Measurements from ENCODE around the gene TEX26. TPM values are rescaled to one million over a fixed set of nuclear protein-coding genes. Genes with fewer than 3 reads are reported as not detected.

The TEX26 gene
- total RNA-seq, 6 donors from 2014 or later, result 0.64 to 8.3 TPM; not detected in 4

DNA sequence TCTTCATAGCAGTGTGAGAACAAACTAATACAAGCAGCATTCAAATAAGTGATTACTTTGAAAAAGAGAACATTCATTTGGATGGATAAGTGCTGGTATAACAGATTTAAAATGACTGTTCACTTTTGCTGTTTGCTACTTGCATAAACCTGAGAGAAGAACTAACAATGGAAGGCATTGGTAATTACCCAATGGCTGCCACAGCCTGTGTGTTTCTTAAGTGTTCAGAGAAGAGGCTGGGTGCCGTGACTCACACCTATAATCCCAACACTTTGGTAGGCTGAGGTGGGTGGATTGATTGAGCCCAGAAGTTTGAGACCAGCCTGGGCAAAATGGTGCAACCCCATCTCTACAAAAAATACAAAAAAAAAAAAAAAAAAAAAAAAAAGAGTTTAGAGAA is 4.9 kb upstream of the TEX26 start:
- WGBS, 2 donors, result 74 to 100% methylated on average over 1 of the region's 1 CpG
- H3K27ac ChIP-seq, result no peak overlapping the region
- no peaks in the 10 kb centered on the region for H3K36me3 ChIP-seq
- ATAC-seq (ENCODE audit: low FRiP score in 2 of 2) (peak in 1 of 2 donors; percentile 31), DNase-seq (no peak)
- TF ChIP-seq EP300 (IDR thresholded peaks at IDR 0.05) (no peak), POLR2A (IDR thresholded peaks at IDR 0.05) (no peak), POLR2AphosphoS5 (IDR thresholded peaks at IDR 0.05) (no peak)
- TF ChIP-seq, protein P1, sequence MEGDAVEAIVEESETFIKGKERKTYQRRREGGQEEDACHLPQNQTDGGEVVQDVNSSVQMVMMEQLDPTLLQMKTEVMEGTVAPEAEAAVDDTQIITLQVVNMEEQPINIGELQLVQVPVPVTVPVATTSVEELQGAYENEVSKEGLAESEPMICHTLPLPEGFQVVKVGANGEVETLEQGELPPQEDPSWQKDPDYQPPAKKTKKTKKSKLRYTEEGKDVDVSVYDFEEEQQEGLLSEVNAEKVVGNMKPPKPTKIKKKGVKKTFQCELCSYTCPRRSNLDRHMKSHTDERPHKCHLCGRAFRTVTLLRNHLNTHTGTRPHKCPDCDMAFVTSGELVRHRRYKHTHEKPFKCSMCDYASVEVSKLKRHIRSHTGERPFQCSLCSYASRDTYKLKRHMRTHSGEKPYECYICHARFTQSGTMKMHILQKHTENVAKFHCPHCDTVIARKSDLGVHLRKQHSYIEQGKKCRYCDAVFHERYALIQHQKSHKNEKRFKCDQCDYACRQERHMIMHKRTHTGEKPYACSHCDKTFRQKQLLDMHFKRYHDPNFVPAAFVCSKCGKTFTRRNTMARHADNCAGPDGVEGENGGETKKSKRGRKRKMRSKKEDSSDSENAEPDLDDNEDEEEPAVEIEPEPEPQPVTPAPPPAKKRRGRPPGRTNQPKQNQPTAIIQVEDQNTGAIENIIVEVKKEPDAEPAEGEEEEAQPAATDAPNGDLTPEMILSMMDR (IDR thresholded peaks at IDR 0.05), result no peak
- no peaks in the 10 kb centered on the region for H3K4me1 ChIP-seq
- no peak overlapping the region for H3K4me3 ChIP-seq
- H3K27me3 ChIP-seq, result no peaks in the 10 kb centered on the region
- no peaks in the 10 kb centered on the region for H3K9me3 ChIP-seq

DNA sequence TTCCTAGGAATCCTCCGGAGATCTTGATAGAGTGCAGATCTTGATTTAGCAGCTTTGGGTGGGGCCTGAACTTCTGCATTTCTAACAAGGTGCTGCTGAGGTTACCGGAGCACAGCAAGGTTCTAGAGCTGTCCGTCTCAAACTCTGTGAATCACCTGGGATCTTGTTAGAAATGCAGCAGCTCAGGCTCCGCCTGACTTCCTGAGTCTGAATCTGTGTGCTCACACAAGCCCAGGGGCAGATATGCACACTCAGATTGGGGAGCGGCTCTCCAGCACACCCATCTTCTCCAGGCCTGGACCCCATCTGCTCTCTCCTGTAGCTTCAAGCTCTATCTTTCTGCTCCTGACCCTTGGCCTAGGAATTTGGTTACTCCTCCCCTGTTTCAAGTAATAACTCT is 3.5 kb upstream of the TEX26 start:
- Histone ChIP-seq H3K4me3 (no peak overlapping the region), H3K36me3 (no peaks in the 10 kb centered on the region), H3K4me1 (no peaks in the 10 kb centered on the region), H3K9me3 (no peaks in the 10 kb centered on the region), H3K27ac (no peak overlapping the region), H3K27me3 (no peaks in the 10 kb centered on the region)
- 81 to 86% methylated on average over 5 of the region's 5 CpGs for WGBS, 2 donors
- peak in 1 of 2 donors; percentile 9 for ATAC-seq (ENCODE audit: low FRiP score in 2 of 2)
- TF ChIP-seq POLR2A (IDR thresholded peaks at IDR 0.05), result no peak
- no peak for TF ChIP-seq EP300 (IDR thresholded peaks at IDR 0.05)
- TF ChIP-seq POLR2AphosphoS5 (IDR thresholded peaks at IDR 0.05), result no peak
- TF ChIP-seq, protein P1 (IDR thresholded peaks at IDR 0.05), result no peak
- DNase-seq, result no peak

DNA sequence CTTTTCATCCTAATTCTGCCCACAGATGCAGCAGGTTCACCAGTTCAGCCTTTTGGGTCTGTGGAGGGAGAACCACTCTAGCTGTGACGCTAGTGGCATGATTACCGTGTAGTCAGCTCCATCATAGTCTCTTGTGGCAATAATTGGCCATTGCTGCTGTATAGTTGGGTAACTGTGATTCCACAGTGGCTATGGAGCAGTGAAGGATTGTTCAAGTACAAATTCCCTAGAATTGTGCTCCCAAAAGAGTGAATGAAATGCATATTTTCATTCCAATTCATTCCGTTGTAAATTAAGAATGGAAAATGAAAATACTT is 856 bp downstream of the TEX26 start:
- no peaks in the 10 kb centered on the region for H3K27me3 ChIP-seq
- H3K4me1 ChIP-seq, result no peaks in the 10 kb centered on the region
- H3K4me3 ChIP-seq, result no peak overlapping the region
- WGBS, 2 donors, result 88 to 91% methylated on average over 3 of the region's 3 CpGs
- H3K9me3 ChIP-seq, result peaks cover 0 to 4% (median 0%) of the 10 kb centered on the region in 4 donors
- no peaks in the 10 kb centered on the region for H3K36me3 ChIP-seq
- ATAC-seq (ENCODE audit: low FRiP score in 2 of 2) (no peak), DNase-seq (no peak)
- TF ChIP-seq, protein P1 (IDR thresholded peaks at IDR 0.05), result no peak
- no peak for TF ChIP-seq EP300 (IDR thresholded peaks at IDR 0.05)
- TF ChIP-seq POLR2A (IDR thresholded peaks at IDR 0.05), result no peak
- TF ChIP-seq POLR2AphosphoS5 (IDR thresholded peaks at IDR 0.05), result no peak
- H3K27ac ChIP-seq, result no peak overlapping the region

DNA sequence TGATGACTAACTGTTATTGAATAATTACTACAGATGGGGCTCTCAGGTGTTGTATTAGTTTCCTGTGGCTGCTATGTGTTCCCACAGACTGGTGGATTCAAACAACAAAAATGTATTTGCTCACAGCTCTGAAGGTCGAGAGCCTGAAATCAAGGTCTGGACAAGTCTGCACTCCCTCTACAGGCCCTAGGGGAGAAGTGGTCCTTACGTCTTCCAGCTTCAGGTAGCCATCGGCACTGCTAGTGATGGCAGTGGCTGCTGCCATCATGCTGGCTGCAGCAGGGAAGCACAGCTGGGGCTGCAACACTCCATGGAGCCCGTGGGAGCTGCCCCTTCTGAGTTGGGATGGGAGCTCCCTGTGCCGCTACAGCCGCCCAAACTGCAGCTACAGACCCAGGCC is 1.9 kb downstream of the TEX26 start:
- H3K4me1 ChIP-seq, result no peaks in the 10 kb centered on the region
- peaks cover 0 to 9% (median 0%) of the 10 kb centered on the region in 4 donors for H3K9me3 ChIP-seq
- no peak overlapping the region for H3K27ac ChIP-seq
- no peaks in the 10 kb centered on the region for H3K36me3 ChIP-seq
- WGBS, 2 donors, result 80 to 93% methylated on average over 3 to 6 of the region's 6 CpGs
- DNase-seq (no peak), ATAC-seq (ENCODE audit: low FRiP score in 2 of 2) (no peak)
- TF ChIP-seq POLR2A (IDR thresholded peaks at IDR 0.05) (no peak), EP300 (IDR thresholded peaks at IDR 0.05) (no peak), POLR2AphosphoS5 (IDR thresholded peaks at IDR 0.05) (no peak)
- TF ChIP-seq, protein P1 (IDR thresholded peaks at IDR 0.05), result no peak
- H3K4me3 ChIP-seq, result no peak overlapping the region
- no peaks in the 10 kb centered on the region for H3K27me3 ChIP-seq

DNA sequence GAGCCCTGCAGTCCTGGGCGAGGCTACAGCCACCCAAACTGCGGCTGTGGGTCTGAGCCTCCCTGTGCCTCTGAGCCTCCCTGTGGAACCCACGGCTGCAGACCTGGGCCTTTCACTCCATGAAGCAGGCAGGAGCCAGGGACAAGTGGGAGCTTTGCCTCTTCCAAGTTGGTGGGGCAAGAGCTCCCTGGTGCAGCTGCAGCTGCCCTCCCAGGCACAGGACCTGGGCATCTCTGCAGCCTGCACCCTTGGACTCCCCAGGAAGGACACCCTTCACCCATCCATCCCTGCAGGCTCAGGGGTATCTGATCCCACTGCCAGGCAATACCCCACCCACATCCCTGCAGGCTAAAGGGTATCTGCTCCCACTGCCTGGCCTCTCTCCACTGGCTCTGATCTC is 2.3 kb downstream of the TEX26 start:
- TF ChIP-seq, protein P1 (IDR thresholded peaks at IDR 0.05), result no peak
- TF ChIP-seq POLR2AphosphoS5 (IDR thresholded peaks at IDR 0.05), result no peak
- TF ChIP-seq POLR2A (IDR thresholded peaks at IDR 0.05), result no peak
- TF ChIP-seq EP300 (IDR thresholded peaks at IDR 0.05), result no peak

More for the DNA sequence above, 2.3 kb downstream of the TEX26 start:
- no peaks in the 10 kb centered on the region for H3K4me1 ChIP-seq
- H3K4me3 ChIP-seq, result no peak overlapping the region
- WGBS, 2 donors, result 83% methylated on average over 3 of the region's 3 CpGs; no CpG with 5 or more reads in 1 of the 2 donors
- H3K9me3 ChIP-seq, result peaks cover 0 to 9% (median 0%) of the 10 kb centered on the region in 4 donors
- peak in 1 of 2 donors; percentile 42 for DNase-seq
- H3K36me3 ChIP-seq, result no peaks in the 10 kb centered on the region
- ATAC-seq (ENCODE audit: low FRiP score in 2 of 2), result peak in 1 of 2 donors; percentile 30
- no peaks in the 10 kb centered on the region for H3K27me3 ChIP-seq
- no peak overlapping the region for H3K27ac ChIP-seq
